Femur (tissue), 1 donor: Measurements from ENCODE around the gene GREB1.
A peak's percentile ranks its signal among the peaks of the same experiment; 100 is the strongest.

Source experiments
- DNase-seq: peaks from one replicate; pipeline ENCODE4 v3.0.0-alpha.2; 2017

Gene GREB1

DNA sequence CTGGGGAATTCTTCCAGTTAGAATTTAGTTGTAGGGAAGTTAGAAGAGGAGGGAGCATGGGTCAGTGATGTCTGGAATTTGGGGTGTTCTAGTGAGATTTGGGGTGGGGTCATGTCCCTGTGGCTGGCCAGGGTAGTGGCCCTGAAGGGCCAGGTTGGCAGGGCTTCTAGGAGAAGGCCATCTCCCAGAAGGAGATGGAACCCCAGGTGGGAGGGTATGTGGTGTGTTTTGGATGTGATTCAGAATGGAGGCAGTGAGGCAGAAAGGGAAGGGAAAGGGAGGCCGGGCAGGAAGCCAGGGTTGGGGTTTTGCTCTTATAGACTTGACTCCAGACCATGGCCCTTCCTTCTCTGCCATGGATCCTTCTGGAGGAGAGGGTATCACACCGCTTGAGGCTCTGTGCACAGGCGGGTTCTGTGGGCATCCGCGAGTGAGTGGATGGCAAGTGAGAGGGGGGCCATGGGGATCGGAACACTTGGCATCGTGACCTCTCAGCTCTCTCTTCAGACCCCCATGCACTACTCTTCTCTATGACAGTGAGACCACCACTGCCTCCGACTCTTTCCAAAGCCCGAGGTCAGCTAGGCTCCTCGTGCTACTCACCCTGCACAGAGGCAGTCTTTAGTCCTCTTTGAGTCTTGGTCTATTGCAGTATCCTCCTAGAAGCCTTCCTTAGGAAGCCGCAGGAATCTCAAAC is 7.3 kb downstream of the GREB1 start:
- no peak for DNase-seq

DNA sequence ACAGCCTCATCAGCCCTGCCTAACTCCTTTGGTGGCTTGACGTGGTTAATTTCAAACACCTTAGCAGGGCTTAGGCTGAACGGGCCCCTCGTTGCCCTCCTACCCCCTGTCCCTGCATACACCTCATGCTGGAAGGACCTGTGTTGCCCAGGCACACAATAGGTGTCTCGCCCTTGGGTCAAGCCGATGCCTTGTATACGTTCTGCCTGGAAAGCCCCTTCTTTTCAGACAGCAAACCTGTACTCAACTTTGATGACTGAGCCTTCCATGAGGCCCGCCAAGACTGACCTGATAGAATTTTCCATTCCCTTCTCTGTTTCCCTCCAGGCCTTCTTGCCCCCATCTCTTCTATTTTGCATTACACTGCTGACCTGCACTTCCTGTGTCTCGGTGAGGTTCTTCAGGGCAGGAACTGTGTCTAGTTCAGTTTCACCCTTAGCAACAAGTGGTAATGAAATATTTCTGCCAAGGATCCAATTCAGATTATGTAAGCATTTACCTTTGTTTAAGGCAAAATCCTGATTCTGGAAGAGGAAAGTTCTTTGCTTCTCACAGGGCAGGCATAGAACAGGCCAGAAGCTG is 7.9 kb downstream of the GREB1 start:
- DNase-seq, result no peak

DNA sequence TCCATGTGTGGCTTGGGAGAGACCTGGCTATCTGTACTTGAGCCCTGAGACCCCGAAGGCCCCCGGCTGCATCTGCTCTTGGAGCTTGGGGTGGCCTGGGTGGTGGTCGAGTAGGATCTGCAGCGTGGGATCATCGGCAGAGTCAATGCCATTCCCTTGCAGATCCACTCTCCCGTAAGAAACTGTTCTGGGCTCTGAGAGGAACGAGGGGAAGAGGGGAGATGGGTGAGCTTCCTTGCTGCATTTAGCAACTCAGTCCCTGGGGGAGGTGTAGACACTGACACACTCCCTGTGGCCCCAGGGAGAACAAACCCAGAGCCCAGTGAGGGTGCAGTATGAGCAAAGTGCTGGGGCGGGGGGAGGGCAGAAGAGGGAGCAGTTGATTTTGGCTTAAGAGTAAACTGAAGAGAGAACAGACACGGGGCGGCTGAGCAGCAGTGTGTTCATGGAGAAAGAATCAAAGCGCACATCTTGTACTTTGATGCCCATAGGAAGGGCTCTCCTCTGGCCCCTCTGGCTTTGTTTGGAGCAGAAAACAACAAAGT is 8.5 kb downstream of the GREB1 start:
- no peak for DNase-seq

DNA sequence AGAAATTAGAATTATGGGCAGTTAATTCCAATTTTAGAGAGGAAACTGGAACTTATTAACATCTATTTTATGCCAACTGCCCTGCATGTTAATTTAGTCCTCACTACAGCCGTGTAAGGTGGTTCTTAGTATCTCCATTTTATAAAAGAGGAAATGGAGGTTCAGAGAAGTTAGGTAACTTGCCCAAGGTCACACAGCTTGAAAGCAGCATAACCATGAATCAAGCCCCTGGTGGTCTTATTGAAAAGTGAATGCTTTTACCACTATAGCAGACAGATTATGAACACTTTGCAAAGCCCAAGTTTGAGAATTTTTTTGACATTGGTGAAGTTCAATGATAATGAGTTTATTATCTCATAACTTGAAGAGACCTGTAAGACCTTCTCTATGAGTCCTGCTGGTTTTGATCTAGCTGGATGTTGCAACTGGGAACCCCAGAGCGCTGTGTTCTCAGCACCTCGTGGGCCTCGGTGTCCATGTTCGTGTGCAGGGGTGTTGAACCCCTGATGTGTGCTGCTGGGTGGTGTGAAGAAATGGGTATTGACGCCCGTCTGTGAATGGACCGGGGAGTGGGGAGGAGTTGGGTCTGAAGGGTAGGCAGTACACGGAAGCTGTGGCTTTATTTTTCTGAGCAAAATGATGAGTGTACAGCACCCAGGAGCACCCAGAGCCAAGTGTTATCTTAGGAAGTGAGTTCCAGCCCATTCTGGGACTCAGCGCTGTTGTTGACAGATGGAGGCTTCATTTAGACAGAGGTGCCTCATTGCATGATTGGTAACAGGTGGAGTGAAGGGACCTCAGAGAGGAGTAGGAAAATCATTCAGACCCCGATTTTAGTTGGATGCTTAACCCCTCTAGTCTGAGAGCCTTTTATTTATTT is 9.7 kb downstream of the GREB1 start:
- no peak for DNase-seq

DNA sequence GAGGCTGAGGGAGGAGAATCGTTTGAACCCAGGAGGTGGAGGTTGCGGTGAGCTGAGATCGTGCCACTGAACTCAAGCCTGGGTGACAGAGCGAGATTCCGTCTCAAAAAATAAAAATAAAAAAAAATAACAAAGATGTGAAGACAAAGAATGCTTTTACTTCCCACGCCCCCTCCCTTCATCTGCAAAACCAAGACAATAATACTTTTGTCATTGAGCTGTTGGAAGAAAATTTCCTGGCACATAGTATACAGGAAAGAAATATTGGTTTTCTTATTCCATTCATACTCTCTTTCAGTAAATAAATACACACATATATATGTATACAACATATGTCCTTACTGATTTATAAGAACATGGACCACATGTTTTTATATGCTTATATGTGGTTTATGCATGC is 12.2 kb downstream of the GREB1 start:
- DNase-seq, result no peak

DNA sequence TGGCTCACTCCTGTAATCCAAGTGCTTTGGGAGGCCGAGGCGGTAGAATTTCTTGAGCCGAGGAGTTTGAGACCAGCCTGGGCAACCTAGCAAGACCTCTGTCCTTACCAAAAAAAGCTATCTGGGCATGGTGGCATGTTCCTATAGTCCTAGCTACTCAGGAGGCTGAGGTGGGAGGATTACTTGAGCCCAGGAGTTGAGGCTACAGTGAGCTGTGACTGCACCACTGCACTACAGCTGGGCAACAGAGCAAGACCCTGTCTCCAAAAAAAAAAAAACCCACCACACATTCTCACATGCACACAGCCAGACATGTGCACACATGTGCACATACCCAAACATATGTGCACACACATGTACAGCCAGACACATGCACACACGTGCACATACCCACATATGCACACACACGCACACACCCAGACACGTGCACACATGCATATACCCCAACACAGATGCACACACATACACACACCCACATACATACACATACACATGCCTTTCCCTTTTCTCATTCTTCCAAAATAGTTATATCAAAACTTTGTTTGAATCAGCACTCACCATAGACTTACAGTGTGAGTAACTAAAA is 14.2 kb downstream of the GREB1 start:
- no peak for DNase-seq

DNA sequence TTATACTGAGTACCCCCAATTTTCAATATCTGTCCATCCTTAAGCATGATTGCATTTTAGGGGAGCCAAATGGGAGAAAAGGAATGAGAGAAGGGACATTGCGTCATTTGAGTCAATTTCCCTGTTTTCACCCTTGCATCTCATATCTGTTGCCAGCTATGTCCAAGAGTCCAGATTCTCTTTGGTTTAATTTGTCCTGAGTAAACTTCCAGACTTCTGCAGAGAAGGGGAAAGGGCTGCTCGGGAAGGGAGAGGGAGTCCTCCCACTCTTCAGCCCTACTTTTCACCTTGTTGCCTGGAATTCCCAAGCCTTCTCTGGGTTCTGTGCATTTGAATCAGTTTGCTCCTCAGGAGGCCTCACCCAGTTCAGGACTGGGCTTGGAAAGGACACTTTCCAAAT is 16.5 kb downstream of the GREB1 start:
- no peak for DNase-seq

DNA sequence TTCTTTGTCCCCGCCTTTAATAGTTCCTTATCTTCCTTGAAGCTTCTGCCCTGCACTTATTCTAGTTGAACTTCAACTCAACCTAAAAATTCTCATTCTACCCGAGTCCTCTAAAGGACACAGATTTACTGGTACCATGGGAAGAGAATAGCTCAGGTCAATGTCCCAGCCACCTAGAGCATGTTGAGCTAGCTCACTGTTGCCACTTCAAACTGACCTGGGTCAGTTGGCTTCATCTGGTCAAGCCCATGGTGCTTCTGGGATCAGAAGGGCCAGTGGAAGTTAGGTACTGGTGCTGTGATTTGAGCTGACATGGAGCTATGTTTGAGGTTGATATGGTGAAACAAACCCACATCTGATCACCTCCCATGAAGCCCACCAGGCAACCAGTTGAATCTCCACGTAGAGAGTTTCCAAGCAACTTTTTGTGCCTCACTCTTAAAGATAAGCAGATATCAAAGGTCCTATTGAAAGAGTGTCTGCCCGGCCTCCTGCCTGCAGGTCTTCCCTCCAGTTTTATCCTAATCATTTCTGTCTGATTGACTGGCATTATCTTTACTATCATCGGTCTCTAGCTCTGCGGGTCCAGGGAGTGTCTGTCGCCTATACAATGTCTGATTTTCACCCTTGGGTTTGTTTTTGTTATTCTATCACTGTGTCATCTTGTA is 17.2 kb downstream of the GREB1 start:
- no peak for DNase-seq

DNA sequence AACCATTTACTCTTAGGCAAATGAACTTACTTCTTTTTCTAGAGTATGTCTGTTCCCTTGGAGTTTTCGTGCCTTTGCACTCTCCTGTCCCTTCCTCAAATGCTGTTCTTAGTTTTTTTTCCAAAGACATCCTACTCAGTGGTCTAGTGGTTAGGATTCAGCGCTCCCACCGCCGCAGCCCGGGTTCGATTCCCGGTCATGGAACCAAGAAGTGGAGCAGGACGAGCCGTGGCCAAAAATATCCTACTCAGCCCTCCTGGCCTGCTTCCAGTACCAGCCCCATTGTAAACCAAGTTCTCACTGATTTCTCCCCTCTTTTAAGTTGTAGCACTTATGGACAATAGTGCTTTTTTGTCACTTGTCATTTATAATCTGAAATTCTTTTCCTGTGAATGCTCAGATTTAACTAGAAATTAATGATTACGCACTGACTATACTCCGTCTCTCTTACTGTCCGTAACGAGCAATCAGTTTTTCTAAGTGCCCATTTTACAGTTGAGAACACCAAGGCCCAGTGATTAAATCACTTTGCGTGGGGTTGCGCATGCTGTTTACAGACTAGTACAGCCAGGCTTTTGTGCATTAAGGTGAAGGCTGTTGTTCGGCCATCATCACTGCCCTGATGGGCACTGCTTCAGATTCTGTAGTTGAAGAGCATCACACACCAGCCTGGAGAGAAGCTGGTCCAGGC is 17.9 kb downstream of the GREB1 start:
- no peak for DNase-seq

DNA sequence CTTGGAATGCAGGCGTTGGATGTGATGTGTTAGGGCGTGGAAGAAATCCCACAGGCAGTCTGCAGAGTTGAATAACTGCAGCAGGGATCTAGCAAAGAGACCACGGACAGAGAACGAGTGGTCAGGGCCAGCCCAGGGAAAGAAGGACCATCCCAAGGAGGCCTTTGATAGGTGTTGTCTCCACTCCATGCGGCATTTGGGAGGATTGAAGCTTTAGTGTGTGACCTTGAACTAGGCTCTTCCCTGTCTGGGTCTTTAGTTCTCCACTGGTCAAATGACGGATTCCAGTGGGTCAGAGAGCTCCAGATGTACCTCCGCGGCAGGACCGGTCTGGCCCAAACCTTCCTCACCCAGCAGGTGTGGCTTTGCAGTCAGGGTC is 18.4 kb downstream of the GREB1 start:
- no peak for DNase-seq

DNA sequence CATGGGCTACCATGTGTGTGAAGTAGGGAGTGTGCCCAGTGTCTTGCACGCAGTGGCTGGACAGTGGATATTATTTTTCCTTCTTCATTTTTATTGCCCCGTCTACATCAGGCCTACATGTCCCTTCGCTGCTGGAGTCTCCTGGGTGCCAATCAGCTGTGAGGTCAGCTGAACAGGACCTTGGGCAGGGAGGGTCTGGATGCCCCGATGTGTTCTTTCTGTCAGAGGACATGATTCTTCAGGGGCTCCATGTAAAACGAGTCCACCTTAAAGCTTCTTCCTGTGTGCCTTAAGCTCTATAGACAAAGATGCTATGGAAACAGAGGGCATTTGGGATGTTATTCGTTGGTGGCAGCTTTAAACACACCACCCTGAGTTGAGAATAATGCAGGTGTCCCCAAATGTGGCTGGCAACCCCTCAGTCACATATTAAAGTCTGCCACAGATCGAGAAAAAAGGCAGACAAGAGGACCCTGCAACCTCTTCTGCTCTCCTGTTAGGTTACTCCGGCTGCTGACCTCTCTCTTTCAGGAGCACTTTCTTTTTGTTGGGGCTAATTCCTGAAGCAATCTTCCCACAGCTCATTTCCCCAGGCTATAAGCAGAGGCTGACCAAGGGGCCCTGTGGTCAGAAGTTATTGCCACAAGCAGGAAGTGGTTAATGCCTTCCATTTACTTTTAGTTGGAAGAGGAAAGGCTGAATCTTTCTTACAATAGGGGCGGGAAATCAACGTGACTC is 20.0 kb downstream of the GREB1 start:
- DNase-seq, result no peak

DNA sequence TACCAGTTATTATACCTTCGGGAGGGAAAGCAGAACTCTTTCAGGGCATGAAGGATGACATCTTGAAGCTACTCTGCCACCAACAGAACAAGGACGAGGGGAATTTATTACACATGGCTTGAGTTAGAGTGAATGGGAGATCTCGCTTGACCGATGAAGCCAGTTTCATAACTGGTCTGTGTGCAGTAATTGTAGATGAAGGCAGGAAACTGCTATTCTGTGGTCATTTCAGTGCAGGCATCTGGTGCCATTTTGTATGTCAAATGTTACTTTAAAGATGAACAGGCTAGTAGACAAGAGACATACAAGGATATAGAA is 20.5 kb downstream of the GREB1 start:
- DNase-seq, result no peak

DNA sequence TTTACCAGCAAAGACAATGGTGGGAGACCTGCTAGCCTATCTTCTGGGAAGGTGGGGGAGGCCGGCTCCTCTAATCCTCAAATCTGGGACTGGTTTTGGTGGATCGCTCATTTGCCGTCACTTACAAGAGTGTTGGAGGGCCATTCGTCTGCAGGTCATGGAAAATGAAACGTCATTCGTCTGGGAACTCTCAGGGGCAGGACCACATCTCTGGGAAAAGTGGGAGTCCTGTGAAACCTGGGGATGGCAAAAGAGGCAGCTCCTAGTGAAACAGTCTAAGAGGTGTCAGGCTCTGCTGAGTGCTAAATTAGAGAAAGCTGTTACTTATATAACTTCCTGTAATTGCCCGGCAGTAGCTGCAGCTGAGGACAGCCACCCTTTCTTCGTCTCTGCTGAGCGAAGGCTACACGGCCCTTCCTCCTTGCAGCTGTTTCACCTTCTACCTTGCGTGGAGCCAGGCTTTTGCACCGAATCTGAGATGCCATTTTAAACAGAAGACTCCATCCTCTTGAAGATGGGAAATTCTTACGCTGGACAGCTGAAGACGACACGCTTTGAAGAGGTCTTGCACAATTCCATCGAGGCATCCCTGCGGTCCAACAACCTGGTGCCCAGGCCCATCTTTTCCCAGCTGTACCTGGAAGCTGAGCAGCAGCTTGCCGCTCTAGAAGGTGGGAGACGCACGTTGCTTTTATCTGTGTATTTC is 22.4 kb downstream of the GREB1 start:
- no peak for DNase-seq

DNA sequence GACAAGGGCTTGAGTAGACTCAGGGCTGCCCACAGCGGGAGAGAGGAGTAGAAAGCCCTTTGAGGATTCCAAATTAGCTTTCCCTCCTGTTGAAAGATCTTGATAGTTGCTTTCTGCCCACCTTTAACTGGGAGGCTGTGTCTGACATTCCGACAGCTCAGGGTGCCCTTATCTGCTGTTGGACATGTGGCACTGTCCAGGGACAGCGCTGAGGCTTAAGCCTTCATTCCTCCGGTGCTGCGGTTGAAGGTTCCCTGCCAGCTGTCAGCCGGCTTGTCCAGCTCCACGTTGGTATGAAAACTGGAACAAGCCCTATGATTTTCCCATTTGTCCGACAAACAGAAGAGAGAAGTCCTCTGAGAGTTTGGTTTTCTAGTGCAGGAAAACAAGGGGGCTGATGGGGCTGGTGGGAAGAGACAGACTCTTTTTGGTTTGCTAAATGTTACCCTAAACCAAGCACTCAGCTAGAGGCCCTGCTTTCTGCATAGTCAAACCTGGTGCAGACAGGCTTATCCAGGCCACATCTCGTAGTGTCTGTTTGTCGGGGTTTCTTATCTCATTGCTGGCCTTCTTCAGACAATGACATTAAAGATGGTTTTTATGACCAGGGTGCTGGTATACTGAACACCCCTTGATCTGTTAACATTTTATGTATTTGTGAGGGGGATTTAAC is 24.5 kb downstream of the GREB1 start:
- DNase-seq, result peak; percentile 59

DNA sequence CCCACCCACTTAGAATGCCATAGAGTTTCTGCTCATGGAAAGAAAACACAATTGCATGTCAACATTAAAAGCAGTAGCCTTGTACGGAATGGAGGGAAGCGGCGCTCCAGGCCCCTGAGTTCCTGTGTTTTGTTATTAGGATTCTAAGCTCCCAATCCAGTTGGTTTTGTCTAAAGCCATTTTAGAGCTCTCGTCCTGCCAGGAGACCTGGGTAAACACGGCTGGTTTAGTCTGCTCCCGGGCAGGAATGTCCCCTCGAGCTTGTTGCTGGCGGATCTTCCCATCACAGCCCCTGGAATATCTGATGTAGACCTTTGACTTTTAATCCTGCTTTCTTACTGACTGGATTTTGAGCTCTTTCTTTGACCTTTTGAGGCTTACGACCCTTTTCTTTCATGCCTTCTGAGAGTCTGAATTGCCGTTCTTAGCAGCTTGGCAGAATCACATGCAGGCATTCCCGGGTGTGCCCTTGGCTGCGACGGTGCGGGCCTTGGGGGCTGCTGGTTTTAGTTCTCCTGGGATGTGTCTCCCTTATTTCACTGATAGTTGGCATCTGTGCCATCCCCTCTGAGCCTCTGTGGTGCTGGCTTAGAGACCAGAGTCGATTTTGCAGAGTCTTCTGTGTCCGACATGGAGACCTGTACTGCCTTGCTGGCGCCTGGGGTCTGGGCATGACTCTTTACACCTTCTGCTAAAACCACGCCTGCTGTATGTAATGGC is 25.4 kb downstream of the GREB1 start:
- no peak for DNase-seq

DNA sequence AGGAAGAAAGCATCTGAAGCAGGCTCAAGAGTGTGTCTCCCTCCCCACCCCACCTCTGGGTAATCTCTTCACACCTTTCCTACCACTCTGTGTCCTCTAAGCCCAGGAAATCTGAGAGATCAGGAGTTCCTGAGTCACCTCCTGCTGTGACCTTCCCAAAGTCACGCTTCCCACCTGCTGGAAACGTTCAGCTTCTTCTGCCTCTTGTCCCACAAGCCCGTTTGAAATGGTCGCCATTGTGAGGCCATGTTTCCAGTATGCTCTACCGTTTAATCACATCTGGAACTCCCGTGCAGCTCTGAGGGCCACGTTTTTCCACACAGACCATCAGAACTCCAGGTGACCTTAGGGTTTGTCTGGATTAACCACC is 25.9 kb downstream of the GREB1 start:
- DNase-seq, result no peak

DNA sequence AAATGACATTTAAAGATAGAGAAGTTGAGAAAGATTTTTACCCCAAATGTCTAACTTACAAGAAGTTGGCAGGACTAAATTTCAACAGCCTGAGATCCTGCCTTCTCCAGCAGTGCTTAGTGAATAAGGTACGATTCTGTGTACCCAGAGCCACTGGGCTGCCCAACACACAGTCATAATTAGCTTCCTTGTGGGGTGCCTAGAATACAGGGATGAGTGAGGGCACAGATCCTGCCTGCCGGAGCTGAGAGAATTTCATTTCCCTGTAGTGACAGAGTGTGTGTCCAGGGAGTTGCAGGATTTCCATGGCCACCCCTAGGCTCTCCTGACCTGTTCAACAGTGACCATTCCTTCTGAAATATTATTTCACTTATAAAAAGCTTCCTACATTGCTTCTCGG is 27.0 kb downstream of the GREB1 start:
- no peak for DNase-seq

DNA sequence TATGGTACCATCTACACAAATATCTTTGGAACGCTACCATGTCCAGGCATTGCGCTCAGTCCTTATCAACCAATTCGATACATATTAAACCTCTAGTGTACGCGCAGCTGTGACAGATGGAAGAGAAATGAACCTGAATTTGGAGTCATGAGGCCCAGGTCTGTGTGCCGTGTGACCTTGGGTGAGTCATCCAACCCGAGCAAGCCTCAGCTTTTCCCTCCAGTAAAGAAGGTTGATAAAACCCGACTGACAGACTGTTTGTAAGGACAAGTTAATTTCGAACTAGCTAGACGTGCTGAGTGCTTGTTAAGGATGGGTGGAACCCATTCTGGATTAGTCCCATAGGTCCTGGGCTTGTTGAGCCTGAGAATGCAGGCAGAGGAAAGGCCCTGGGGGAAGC is 28.2 kb downstream of the GREB1 start:
- DNase-seq, result peak; percentile 4

DNA sequence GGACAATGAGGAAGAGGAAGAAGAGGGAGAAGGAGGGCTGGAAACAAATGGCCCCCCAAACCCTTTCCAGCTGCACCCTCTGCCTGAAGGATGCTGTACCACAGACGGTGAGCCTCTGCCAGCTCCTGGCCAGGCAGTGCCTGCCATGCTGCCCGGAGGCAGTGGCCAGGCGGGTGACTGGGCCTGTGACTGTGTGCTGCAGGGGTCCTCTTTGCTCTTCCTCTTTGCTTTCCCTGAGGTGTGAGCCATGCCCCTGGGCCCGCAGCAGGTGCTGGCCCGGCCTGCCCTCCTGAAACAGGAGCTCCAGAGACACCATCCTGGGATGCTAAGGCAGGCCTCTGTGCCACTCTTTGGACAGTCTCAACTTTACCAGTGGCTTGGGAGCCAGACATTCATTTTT is 28.6 kb downstream of the GREB1 start:
- no peak for DNase-seq
